ENCODE data around the gene PDCD7.
"Not testable (repeated sequence)": the region's sequence is repeated elsewhere in the genome, so short reads cannot be mapped to it uniquely, and the experiment has no call there.

The PDCD7 gene

DNA sequence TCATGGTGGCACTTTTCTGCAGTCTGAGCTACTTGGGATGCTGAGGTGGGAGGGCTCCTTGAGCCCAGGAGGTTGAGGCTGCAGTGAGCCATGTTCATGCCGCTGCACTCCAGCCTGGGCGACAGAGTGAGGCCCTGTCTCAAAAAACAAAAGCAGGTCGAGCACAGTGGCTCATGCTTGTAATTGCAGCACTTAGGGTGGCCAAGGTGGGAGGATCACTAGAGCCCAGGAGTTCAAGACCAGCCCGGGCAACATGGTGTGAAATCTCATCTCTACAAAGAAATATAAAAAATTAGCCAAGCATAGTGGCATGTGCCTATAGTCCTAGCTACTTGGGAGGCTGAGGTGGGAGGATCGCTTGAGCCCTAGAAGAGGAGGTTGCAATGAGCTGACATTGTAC is 28.6 kb downstream of the PDCD7 start:
- TF ChIP-seq, protein P1, sequence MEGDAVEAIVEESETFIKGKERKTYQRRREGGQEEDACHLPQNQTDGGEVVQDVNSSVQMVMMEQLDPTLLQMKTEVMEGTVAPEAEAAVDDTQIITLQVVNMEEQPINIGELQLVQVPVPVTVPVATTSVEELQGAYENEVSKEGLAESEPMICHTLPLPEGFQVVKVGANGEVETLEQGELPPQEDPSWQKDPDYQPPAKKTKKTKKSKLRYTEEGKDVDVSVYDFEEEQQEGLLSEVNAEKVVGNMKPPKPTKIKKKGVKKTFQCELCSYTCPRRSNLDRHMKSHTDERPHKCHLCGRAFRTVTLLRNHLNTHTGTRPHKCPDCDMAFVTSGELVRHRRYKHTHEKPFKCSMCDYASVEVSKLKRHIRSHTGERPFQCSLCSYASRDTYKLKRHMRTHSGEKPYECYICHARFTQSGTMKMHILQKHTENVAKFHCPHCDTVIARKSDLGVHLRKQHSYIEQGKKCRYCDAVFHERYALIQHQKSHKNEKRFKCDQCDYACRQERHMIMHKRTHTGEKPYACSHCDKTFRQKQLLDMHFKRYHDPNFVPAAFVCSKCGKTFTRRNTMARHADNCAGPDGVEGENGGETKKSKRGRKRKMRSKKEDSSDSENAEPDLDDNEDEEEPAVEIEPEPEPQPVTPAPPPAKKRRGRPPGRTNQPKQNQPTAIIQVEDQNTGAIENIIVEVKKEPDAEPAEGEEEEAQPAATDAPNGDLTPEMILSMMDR (conservative IDR thresholded peaks at IDR 0.05; ENCODE audit: control insufficient read depth, insufficient read depth, low read depth, low read length): no peak
- H3K4me3 ChIP-seq (ENCODE audit: control insufficient read depth, low read depth, low read length): no peak overlapping the region
- DNase-seq (ENCODE audit: low read depth): no peak

DNA sequence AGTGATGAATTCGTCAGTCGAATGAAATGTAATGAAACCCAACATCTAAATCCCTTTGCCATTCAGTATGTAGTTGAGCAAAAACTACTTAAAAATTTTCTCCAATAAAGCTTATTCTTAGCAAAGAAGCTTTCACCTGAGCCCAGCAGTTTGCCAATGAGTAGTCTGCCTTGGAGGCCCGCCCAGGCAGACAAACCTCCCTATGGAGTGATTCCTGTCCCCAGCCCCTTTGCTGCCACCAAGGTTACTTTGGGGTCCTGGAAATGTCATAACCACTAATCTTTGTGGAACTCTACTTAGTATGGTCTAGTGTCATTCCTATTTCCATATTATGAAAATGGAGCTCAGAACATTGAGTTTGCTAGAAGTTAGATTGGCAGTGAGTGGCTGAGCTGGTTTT is 30.7 kb downstream of the PDCD7 start:
- DNase-seq (ENCODE audit: low read depth): no peak
- TF ChIP-seq, protein P1 (conservative IDR thresholded peaks at IDR 0.05; ENCODE audit: control insufficient read depth, insufficient read depth, low read depth, low read length): no peak
- H3K4me3 ChIP-seq (ENCODE audit: control insufficient read depth, low read depth, low read length): no peak overlapping the region

DNA sequence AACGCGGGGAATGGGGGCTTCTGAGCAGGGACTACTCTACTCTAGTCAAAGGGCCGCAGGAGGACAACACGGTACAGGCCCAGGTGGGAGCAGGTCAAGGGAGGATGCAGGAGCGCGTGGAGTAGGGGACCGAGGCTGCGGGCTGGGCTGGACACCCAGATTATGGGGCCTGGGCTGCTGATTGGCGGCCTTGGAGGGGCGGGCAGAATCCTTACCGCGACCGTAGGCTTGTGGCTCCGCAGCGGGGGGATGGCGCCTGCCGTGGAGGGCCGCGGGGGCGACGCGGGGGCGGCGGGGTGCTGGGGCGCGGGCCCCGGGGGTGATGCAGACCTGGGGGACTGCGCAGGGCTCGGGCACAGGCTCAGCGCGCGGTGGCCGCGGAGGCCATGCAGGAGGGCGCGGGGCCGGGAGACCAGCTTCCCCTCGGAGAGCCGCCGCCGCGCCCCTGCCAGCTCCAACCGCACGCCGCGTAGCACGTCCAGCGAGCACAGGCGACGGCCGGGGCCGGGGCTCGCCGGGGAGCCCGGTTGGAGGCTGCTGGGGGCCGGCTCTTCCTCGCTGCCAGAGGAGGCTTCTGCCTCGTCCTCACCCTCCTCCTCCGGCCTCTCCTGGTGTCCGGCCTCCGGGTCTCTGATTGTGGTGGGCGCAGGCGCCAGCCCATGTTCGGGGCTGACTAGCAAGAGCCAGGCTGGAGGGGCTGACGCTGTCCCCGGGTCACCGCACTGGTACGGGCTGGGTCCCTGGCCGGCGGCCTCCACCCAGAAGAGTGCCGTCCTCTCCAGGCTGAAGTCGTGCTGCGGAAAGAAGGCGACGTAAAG is 31.5 kb downstream of the PDCD7 start:
- DNase-seq (ENCODE audit: low read depth): no peak

DNA sequence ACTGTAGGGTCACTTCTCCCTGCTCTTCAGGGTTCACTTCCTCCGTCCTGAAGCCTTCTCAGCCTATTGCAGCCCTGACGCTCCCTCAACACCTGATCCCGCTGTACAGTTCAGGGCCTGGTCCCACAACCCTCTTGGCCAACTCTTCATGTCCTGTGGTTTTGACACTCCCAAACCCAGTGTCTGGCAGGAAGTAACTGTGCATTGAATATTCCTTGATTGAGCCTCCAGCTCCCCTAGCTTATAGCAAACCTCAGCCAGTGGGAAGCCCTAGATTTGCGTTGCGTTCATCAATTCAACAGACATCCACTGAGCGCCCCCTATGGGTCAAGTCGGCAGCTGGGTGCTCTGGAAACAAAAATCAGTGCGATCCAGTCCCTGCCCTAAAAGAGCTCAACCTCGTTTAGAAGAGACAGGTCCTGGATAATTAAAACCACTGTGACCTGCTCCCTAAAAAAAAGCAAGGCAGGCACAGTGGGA is 32.2 kb downstream of the PDCD7 start:
- TF ChIP-seq, protein P1 (conservative IDR thresholded peaks at IDR 0.05; ENCODE audit: control insufficient read depth, insufficient read depth, low read depth, low read length): peak; percentile 83
- peak; percentile 63 for DNase-seq (ENCODE audit: low read depth)
- H3K4me3 ChIP-seq (ENCODE audit: control insufficient read depth, low read depth, low read length): no peak overlapping the region

More for the DNA sequence above, 31.5 kb downstream of the PDCD7 start:
- no peak overlapping the region for H3K4me3 ChIP-seq (ENCODE audit: control insufficient read depth, low read depth, low read length)
- TF ChIP-seq, protein P1 (conservative IDR thresholded peaks at IDR 0.05; ENCODE audit: control insufficient read depth, insufficient read depth, low read depth, low read length): no peak

DNA sequence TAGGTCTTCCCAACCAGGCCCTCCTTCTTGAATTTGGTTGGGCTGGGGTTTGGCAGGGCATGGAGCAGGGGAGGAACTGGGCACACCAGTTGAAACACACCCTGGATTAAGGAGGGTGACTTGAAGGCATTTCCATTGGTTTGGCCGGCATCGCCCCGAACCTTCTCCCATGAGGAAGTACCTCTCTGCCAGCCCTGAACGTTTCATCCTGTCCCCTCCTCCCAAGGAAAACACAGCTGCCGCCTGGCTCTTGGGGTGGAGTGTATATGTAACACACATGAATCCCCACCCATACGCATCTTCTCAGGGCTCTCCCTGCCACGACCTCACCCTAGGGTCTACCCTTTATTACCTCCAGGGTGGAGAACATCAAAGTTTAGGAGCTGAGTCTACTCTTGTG is 33.2 kb downstream of the PDCD7 start:
- DNase-seq (ENCODE audit: low read depth): no peak
- H3K4me3 ChIP-seq (ENCODE audit: control insufficient read depth, low read depth, low read length): no peak overlapping the region
- TF ChIP-seq, protein P1 (conservative IDR thresholded peaks at IDR 0.05; ENCODE audit: control insufficient read depth, insufficient read depth, low read depth, low read length): no peak

DNA sequence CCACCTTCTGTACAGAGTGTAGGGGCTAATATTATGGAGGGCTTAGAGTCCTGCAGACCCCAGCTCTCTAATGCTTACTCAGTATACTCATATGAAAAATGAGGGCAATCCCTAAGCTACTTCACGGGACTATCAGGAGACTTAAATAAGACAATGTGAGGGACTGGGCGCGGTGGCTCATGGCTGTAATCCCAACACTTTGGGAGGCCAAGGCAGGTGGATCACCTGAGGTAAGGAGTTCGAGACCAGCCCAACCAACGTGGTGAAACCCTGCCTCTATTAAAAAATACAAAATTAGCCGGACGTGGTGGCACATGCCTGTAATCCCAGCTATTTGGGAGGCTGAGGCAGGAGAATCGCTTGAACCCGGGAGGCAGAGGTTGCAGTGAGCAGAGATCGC is 33.8 kb downstream of the PDCD7 start:
- not testable (repeated sequence) for H3K4me3 ChIP-seq (ENCODE audit: control insufficient read depth, low read depth, low read length); DNase-seq (ENCODE audit: low read depth)

DNA sequence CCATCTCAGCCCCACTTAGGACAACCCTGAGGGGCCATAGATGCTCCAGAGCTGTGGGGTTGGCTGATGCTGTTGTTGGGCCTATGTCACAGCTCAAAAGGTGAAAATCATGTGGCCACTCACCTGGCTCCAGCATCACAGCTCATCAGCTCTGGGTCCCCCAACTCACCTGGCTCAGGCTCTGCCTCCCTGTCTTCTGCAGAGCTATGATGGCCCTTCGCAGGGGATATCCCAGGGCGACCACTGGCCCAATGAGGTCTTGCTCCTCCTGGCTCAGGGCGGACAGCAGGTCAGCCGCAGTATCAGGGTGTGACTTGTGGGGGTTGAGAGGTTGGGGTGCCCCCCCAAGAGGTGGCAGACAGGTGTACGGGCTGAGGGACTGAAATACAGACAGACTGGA is 34.3 kb downstream of the PDCD7 start:
- no peak for DNase-seq (ENCODE audit: low read depth)
- H3K4me3 ChIP-seq (ENCODE audit: control insufficient read depth, low read depth, low read length): no peak overlapping the region
- TF ChIP-seq, protein P1 (conservative IDR thresholded peaks at IDR 0.05; ENCODE audit: control insufficient read depth, insufficient read depth, low read depth, low read length): no peak
